Activated naive CD8-positive, alpha-beta T cell treated with anti-CD3 and anti-CD28 coated beads for 36 hours (primary cell): ENCODE results near the gene SMOC1. TPM values are rescaled to one million over a fixed set of nuclear protein-coding genes. Genes with fewer than 3 reads are reported as not detected.
A peak's percentile ranks its signal among the peaks of the same experiment; 100 is the strongest.

Source experiments
- DNase-seq: peaks from one replicate; pipeline ENCODE4 v3.0.0; 2021
- H3K27ac Mint-ChIP-seq: one replicate; pipeline ENCODE4 v1.8.0; 2022; ENCODE audit warnings: mild to moderate bottlenecking, moderate library complexity, mixed read lengths
- H3K27me3 Mint-ChIP-seq: one replicate; pipeline ENCODE4 v1.8.0; 2022; ENCODE audit warnings: mild to moderate bottlenecking, mixed read lengths
- H3K36me3 Mint-ChIP-seq: one replicate; pipeline ENCODE4 v1.8.0; 2021; ENCODE audit warnings: mild to moderate bottlenecking, mixed read lengths
- H3K4me1 Mint-ChIP-seq: one replicate; pipeline ENCODE4 v1.8.0; 2021; ENCODE audit warnings: mixed read lengths
- H3K4me3 Mint-ChIP-seq: one replicate; pipeline ENCODE4 v1.8.0; 2022; ENCODE audit warnings: mild to moderate bottlenecking, moderate library complexity, mixed read lengths
- H3K9me3 Mint-ChIP-seq: one replicate; pipeline ENCODE4 v1.8.0; 2022; ENCODE audit warnings: mixed read lengths
- total RNA-seq, 2 experiments: library from RNA; stranded (reverse); gene quantifications; one replicate each; pipeline ENCODE4 v1.2.3, GENCODE V29; 2021

SMOC1 gene
- total RNA-seq, 2 experiments from 2014 or later, result not detected

- no peak for DNase-seq
- peaks cover 2% of the 10 kb centered on the region for H3K9me3 Mint-ChIP-seq
Observed at GRCh38 chr14:70052990-70053389, 173.8 kb downstream of the SMOC1 start.

GRCh38 chr14:70057519-70058136, 178.4 kb downstream of the SMOC1 start:
- H3K27ac Mint-ChIP-seq, result no peak overlapping the region
- peaks cover 2% of the 10 kb centered on the region for H3K9me3 Mint-ChIP-seq
- no peak overlapping the region for H3K4me3 Mint-ChIP-seq
- no peaks in the 10 kb centered on the region for H3K36me3 Mint-ChIP-seq
- DNase-seq, result no peak
- H3K4me1 Mint-ChIP-seq, result no peaks in the 10 kb centered on the region
- H3K27me3 Mint-ChIP-seq, result peaks cover 8% of the 10 kb centered on the region

More at GRCh38 chr14:70052990-70053389, 173.8 kb downstream of the SMOC1 start:
- H3K36me3 Mint-ChIP-seq, result no peaks in the 10 kb centered on the region
- H3K4me3 Mint-ChIP-seq, result no peak overlapping the region
- H3K27ac Mint-ChIP-seq, result no peak overlapping the region
- H3K4me1 Mint-ChIP-seq, result no peaks in the 10 kb centered on the region
- H3K27me3 Mint-ChIP-seq, result peaks cover 4% of the 10 kb centered on the region

GRCh38 chr14:70059545-70059944, 180.3 kb downstream of the SMOC1 start:
- no peak overlapping the region for H3K4me3 Mint-ChIP-seq
- no peak overlapping the region for H3K27ac Mint-ChIP-seq
- no peak for DNase-seq
- no peaks in the 10 kb centered on the region for H3K9me3 Mint-ChIP-seq
- peaks cover 14% of the 10 kb centered on the region for H3K27me3 Mint-ChIP-seq
- H3K4me1 Mint-ChIP-seq, result no peaks in the 10 kb centered on the region
- no peaks in the 10 kb centered on the region for H3K36me3 Mint-ChIP-seq

- H3K27ac Mint-ChIP-seq, result no peak overlapping the region
- no peak for DNase-seq
- H3K27me3 Mint-ChIP-seq, result peaks cover 14% of the 10 kb centered on the region
- no peaks in the 10 kb centered on the region for H3K9me3 Mint-ChIP-seq
- no peak overlapping the region for H3K4me3 Mint-ChIP-seq
- no peaks in the 10 kb centered on the region for H3K36me3 Mint-ChIP-seq
- no peaks in the 10 kb centered on the region for H3K4me1 Mint-ChIP-seq
Observed at GRCh38 chr14:70061108-70061507, 181.9 kb downstream of the SMOC1 start.

GRCh38 chr14:70064136-70064865, 185.1 kb downstream of the SMOC1 start:
- H3K36me3 Mint-ChIP-seq, result no peaks in the 10 kb centered on the region
- no peaks in the 10 kb centered on the region for H3K4me1 Mint-ChIP-seq
- H3K9me3 Mint-ChIP-seq, result no peaks in the 10 kb centered on the region
- no peak overlapping the region for H3K27ac Mint-ChIP-seq
- no peak for DNase-seq
- no peak overlapping the region for H3K4me3 Mint-ChIP-seq
- H3K27me3 Mint-ChIP-seq, result peaks cover 17% of the 10 kb centered on the region

- Mint-ChIP-seq H3K9me3 (no peaks in the 10 kb centered on the region), H3K27ac (no peak overlapping the region), H3K4me1 (no peaks in the 10 kb centered on the region), H3K36me3 (no peaks in the 10 kb centered on the region), H3K4me3 (no peak overlapping the region), H3K27me3 (peaks cover 18% of the 10 kb centered on the region)
- no peak for DNase-seq
Observed at GRCh38 chr14:70067810-70068209, 188.6 kb downstream of the SMOC1 start.

GRCh38 chr14:70069186-70069585, 190.0 kb downstream of the SMOC1 start:
- no peaks in the 10 kb centered on the region for H3K9me3 Mint-ChIP-seq
- H3K27me3 Mint-ChIP-seq, result peaks cover 16% of the 10 kb centered on the region
- H3K36me3 Mint-ChIP-seq, result no peaks in the 10 kb centered on the region
- H3K4me3 Mint-ChIP-seq, result no peak overlapping the region
- no peaks in the 10 kb centered on the region for H3K4me1 Mint-ChIP-seq
- no peak for DNase-seq
- no peak overlapping the region for H3K27ac Mint-ChIP-seq

- Mint-ChIP-seq H3K36me3 (no peaks in the 10 kb centered on the region), H3K4me3 (no peak overlapping the region), H3K9me3 (no peaks in the 10 kb centered on the region), H3K27me3 (peaks cover 9% of the 10 kb centered on the region), H3K4me1 (no peaks in the 10 kb centered on the region), H3K27ac (no peak overlapping the region)
- DNase-seq, result peak; percentile 43
Observed at GRCh38 chr14:70073924-70074566, 194.8 kb downstream of the SMOC1 start.

- no peak for DNase-seq
- H3K9me3 Mint-ChIP-seq, result no peaks in the 10 kb centered on the region
- peaks cover 4% of the 10 kb centered on the region for H3K27me3 Mint-ChIP-seq
- H3K4me1 Mint-ChIP-seq, result no peaks in the 10 kb centered on the region
- H3K4me3 Mint-ChIP-seq, result no peak overlapping the region
- H3K36me3 Mint-ChIP-seq, result no peaks in the 10 kb centered on the region
- no peak overlapping the region for H3K27ac Mint-ChIP-seq
Observed at GRCh38 chr14:70077005-70077404, 197.8 kb downstream of the SMOC1 start.

- DNase-seq, result no peak
- no peaks in the 10 kb centered on the region for H3K4me1 Mint-ChIP-seq
- no peak overlapping the region for H3K27ac Mint-ChIP-seq
- H3K9me3 Mint-ChIP-seq, result no peaks in the 10 kb centered on the region
- H3K27me3 Mint-ChIP-seq, result peaks cover 9% of the 10 kb centered on the region
- H3K36me3 Mint-ChIP-seq, result no peaks in the 10 kb centered on the region
- no peak overlapping the region for H3K4me3 Mint-ChIP-seq
Observed at GRCh38 chr14:70077720-70078119, 198.5 kb downstream of the SMOC1 start.

GRCh38 chr14:70078329-70078728, 199.1 kb downstream of the SMOC1 start:
- Mint-ChIP-seq H3K27me3 (peaks cover 4% of the 10 kb centered on the region), H3K4me3 (no peak overlapping the region), H3K27ac (no peak overlapping the region), H3K9me3 (no peaks in the 10 kb centered on the region), H3K4me1 (no peaks in the 10 kb centered on the region), H3K36me3 (no peaks in the 10 kb centered on the region)
- DNase-seq, result no peak

- DNase-seq, result no peak
- Mint-ChIP-seq H3K9me3 (no peaks in the 10 kb centered on the region), H3K36me3 (no peaks in the 10 kb centered on the region), H3K4me3 (no peak overlapping the region), H3K4me1 (no peaks in the 10 kb centered on the region), H3K27ac (no peak overlapping the region), H3K27me3 (peaks cover 13% of the 10 kb centered on the region)
Observed at GRCh38 chr14:70080076-70080475, 200.9 kb downstream of the SMOC1 start.

Other genes starting within 250 kb of the SMOC1 start
- gene SRSF5, start 112.3 kb upstream of the SMOC1 start, total RNA-seq, result 100 to 1,000 TPM; 310 to 318 TPM
- not detected for gene SLC10A1, start 82.2 kb upstream of the SMOC1 start, total RNA-seq